GM21423 (cell line): Measurements from ENCODE around the gene HYPK.
"Not testable (repeated sequence)": the region's sequence is repeated elsewhere in the genome, so short reads cannot be mapped to it uniquely, and the experiment has no call there.

Experiments
- ATAC-seq: cut with Tn5 transposase; IDR thresholded peaks from one replicate; pipeline ENCODE4 v1.9.1; 2021; ENCODE audit warnings: mild to moderate bottlenecking, moderate library complexity; ENCODE audit not compliant: unreplicated experiment

The HYPK gene

DNA sequence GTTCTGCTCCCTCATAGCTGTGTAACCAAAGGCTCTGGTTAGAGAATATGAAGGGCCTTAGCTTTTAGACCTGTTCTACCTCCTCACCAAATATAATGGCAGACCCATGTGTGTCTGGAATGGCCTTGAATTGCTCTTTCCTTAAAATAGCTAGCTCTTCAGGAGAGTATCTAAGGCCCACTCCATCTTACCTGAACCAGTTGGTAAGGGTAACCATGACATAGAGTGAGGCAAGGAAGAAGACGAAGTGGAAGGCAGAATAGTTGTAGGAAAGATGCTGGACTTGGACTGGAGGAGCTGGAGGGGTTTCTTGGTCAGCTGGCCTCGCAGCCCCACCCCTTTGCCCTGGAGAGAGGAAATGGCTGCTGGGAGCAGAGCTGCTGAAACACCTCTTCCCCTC is 5.2 kb upstream of the HYPK start:
- ATAC-seq, result no peak

DNA sequence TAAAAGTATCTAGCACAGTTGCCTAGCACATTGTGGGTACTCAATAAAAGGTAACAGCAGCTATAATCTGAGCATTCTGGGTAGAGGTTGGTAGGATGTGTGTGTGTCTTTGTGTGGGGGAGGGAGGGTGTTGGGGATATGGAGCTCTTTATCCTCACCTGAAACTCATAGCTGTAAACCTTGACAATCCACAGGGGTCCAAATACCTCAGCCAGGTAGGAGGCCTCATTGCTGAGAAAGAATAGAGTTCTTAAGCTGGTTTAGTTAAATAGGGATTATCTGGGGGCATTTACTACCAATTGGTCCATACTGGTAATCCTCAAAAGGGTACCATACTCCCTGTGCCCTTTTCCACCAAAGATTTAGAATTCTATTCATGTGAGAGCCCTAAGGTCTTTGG is 4.4 kb upstream of the HYPK start:
- no peak for ATAC-seq

- no peak for ATAC-seq
These were observed 3.8 kb upstream of the HYPK start for GRCh38 chr15:43796566-43796965.

- ATAC-seq, result no peak
These were observed 1.0 kb upstream of the HYPK start for GRCh38 chr15:43799209-43799944.

GRCh38 chr15:43799945-43800285 is 484 bp upstream of the HYPK start, which contains the start of gene SERINC4:
Gene SERINC4, minus strand, starts transcription at chr15:43800220. Its CDS starts 234 bp downstream, at chr15:43799986.
- ATAC-seq, result no peak

- not testable (repeated sequence) for ATAC-seq
These were observed 2.3 kb downstream of the HYPK start for GRCh38 chr15:43802676-43803075.

- no peak for ATAC-seq
These were observed 8.1 kb downstream of the HYPK start for GRCh38 chr15:43808435-43808950.

- ATAC-seq, result peak; percentile 59
These were observed 8.7 kb downstream of the HYPK start for GRCh38 chr15:43808960-43809678.

GRCh38 chr15:43815064-43815463 is 14.7 kb downstream of the HYPK start:
- not testable (repeated sequence) for ATAC-seq

DNA sequence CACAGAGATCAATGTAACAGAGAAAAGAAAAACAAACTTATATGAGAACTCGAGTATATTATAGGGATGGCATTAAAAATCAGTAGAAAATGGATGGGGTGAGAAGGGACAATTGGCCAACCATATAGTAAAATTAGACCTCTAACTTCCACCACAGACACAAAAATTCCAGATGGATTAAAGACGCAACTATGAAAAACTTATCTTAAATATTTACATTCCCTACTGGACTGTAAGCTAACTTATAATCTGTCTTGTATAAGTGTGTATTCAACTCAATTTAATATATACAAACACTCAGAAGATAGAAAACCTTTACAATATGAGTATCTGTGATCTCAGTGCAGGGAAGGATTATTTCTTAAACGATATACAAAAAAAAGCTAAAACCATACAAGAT is 21.1 kb downstream of the HYPK start:
- ATAC-seq, result no peak

DNA sequence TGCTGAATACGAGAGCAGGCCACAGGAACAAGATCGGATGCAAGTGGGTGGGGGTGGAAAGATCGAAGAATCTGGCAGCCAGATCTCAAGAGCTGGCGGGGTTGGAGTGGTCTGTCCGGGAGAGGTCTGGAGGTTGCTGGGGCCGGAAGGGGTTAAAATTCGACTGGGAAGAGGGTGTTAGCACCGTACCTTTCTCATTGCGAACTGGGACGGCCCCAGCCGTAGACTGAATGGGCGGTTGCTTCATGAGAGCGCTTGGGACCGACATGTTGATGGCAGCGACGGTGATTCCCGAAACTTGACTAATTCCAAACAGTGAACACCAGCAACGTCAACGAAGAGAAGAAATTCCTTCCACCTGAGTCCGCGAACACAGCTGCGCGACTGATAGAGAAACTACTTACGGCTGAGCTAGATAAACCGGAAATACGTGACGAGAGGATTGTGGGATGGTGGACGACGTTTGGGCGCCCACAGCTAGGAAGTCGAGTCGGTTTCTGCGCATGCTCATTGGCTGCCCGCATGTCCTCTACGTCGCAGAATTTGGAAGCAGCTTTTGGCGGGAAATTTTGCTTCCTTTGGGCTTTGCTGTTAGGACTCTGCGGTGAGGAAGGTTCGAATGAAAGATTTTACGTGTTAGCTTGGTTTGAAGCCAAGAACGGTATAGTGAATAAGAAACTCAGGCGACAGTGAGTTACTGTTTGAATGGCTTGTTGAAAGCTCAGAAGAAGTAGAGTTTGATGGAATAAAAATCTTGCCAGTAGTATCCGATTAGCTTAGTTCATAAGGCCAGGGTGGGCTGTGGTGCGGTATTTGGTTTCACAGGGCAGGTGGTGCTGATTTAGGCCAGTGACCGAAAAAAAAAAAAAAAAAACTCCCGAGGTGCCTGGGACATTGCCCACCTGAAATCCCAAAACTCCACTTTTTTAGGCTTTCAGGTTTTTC is 24.2 kb downstream of the HYPK start, which contains the start of gene MFAP1:
TSS of gene MFAP1 (minus strand) at position 389 of the 945 bp plus-strand sequence. CDS start at position 268, 121 bp downstream.
- peak; percentile 81 for ATAC-seq

DNA sequence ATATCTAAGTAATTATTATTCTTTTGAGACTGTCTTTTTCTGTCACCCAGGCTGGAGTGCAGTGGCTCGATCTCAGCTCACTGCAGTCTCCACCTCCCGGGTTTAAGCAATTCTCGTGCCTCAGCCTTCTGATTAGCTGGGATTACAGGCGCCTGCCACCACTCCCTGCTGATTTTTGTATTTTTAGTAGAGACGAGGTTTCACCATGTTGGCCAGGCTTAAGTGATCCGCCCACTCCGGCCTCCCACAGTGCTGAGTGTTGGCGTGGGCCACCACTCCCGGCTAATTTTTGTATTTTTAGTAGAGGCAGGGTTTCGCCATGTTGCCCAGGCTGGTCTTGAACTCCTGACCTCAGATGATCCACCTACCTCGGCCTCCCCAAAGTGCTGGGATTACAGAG is 24.9 kb downstream of the HYPK start:
- not testable (repeated sequence) for ATAC-seq

DNA sequence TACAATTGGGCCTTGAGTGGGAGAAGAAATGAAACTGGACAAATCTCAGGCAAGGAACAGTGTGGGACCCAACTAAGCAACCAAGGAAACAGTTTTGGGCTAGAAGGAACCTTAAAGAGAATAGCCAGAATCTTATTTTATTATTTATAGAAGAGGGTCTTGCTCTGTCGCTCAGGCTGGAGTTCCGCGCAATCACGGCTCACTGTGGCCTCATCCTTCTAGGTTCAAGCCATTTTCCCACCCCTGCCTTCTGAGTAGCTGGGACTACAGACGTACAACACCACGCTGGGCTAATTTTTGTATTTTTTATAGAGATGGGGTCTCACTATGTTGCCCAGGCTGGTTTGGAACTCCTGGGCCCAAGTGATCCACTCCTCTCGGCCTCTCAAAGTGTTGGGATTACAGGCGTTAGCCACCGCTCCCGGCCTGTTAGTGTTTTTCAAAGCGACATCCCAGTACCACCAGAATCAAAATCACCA is 25.7 kb downstream of the HYPK start:
- no peak for ATAC-seq

DNA sequence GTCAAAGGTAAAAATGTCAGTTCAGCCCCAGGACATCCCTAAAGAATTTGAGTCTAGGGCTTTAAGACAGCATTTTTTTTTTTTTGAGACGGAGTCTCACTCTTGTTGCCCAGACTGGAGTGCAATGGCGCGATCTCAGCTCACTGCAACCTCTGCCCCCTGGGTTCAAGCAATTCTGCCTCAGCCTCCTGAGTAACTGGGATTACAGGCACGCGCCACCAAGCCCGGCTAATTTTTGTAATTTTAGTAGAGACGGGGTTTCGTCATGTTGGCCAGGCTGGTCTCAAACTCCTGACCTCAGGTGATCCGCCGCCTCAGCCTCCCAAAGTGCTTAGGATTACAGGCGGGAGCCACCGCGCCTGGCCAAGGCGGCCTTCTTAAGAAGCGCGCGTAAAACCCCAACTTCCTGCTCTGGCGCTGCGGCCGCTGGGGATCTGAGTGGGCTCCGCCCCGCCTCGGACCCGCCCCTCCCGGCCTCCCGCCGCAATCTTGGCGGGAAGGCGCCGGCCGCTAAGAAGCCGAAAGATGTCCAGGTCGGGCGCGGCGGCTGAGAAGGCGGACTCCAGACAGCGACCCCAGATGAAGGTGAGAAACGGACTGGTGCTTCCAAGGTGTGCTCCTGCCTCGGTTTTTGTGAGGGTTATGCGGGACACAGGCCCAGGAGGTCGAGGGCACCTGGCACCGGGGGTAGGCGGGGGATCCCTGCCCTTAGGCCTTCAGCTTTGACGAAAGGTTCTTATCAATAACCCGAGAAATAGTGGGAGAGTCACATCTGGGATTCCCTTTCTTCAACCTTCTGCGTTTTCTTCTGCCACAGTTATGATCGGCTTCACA is 26.3 kb downstream of the HYPK start, which contains the start of gene WDR76:
TSS of gene WDR76 (plus strand) at position 495 of the 834 bp plus-strand sequence. CDS start at position 526, 31 bp downstream.
- ATAC-seq, result peak; percentile 61

GRCh38 chr15:43828061-43828657 is 27.8 kb downstream of the HYPK start:
- ATAC-seq, result no peak

DNA sequence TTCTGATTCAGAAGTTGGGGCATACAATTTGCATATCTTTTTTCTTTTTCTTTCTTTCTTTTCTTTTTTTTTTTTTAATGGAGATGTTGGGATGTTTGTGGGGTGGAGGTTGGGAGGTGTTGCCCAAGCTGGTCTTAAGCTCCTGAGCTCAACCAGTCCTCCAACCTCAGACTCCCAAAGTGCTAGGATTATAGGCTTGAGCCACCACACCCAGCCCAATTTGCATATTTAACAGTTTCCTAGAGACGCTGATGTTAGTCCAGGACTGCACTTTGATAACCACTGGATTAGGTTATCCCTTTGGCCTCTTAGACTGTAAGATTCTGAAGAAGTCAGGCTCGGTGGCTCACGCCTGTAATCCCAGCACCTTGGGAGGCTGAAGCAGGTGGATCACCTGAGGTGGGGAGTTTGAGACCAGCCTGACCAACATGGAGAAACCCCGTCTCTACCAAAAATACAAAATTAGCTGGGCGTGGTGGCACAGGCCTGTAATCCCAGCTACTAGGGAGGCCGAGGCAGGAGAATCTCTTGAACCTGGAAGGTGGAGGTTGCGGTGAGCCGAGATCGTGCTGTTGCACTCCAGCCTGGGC is 29.6 kb downstream of the HYPK start:
- ATAC-seq, result not testable (repeated sequence)

GRCh38 chr15:43830691-43831275 is 30.4 kb downstream of the HYPK start:
- not testable (repeated sequence) for ATAC-seq

DNA sequence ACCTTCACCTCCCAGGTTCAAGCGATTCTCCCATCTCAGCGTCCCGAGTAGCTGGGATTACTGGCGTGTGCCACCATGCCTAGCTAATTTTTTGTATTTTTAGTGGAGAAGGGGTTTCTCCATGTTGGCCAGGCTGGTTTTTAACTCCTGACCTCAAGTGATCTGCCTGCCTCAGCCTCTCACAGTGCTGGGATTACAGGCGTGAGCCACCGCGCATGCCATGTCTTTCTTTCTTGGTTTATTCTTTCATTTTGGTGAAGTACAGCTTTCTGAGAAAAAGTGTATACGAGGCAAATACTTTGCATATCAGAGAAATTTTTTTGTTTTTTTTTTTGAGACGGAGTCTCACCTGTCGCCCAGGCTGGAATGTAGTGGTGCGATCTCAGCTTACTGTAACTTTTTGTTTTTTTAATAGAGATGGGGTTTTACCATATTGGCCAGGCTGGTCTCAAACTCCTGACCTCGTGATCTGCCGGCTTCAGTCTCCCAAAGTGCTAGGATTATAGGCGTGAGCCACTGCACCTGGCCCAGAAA is 31.2 kb downstream of the HYPK start:
- not testable (repeated sequence) for ATAC-seq
